NCI-H146 (cell line): Measurements from ENCODE around the gene DLGAP1.

Source experiments
- DNase-seq: peaks from one replicate; lab custom pipeline; 2025; lab: John Stamatoyannopoulos, UW

The DLGAP1 gene

GRCh38 chr18:3690764-3691066, 764.4 kb downstream of the DLGAP1 start:
- no peak for DNase-seq

- no peak for DNase-seq
Measured at GRCh38 chr18:3689986-3690763, 764.9 kb downstream of the DLGAP1 start.

GRCh38 chr18:3689091-3689490, 766.0 kb downstream of the DLGAP1 start:
- DNase-seq, result no peak

GRCh38 chr18:3688690-3689089, 766.4 kb downstream of the DLGAP1 start:
- DNase-seq, result no peak

- peak; percentile 16 for DNase-seq
Measured at GRCh38 chr18:3683483-3683882, 771.6 kb downstream of the DLGAP1 start.

- DNase-seq, result no peak
Measured at GRCh38 chr18:3682061-3682460, 773.0 kb downstream of the DLGAP1 start.

- no peak for DNase-seq
Measured at GRCh38 chr18:3679241-3679640, 775.9 kb downstream of the DLGAP1 start.

GRCh38 chr18:3675994-3676393, 779.1 kb downstream of the DLGAP1 start:
- no peak for DNase-seq

GRCh38 chr18:3675446-3675845, 779.7 kb downstream of the DLGAP1 start:
- no peak for DNase-seq

GRCh38 chr18:3671176-3671575, 783.9 kb downstream of the DLGAP1 start:
- DNase-seq, result no peak

GRCh38 chr18:3669376-3669775, 785.7 kb downstream of the DLGAP1 start:
- DNase-seq, result no peak

- no peak for DNase-seq
Measured at GRCh38 chr18:3667255-3668137, 787.6 kb downstream of the DLGAP1 start.

- DNase-seq, result no peak
Measured at GRCh38 chr18:3666526-3667254, 788.4 kb downstream of the DLGAP1 start.

- peak; percentile 88 for DNase-seq
Measured at GRCh38 chr18:3665780-3666525, 789.2 kb downstream of the DLGAP1 start.

GRCh38 chr18:3665204-3665603, 789.9 kb downstream of the DLGAP1 start:
- DNase-seq, result no peak

- no peak for DNase-seq
Measured at GRCh38 chr18:3664563-3665178, 790.4 kb downstream of the DLGAP1 start.

GRCh38 chr18:3663870-3664512, 791.1 kb downstream of the DLGAP1 start:
- DNase-seq, result no peak

- no peak for DNase-seq
Measured at GRCh38 chr18:3661989-3662388, 793.1 kb downstream of the DLGAP1 start.

- no peak for DNase-seq
Measured at GRCh38 chr18:3660739-3661515, 794.2 kb downstream of the DLGAP1 start.

GRCh38 chr18:3658529-3658928, 796.6 kb downstream of the DLGAP1 start:
- DNase-seq, result no peak
